ENCODE data around the gene KTI12.
"Not testable (repeated sequence)": the region's sequence is repeated elsewhere in the genome, so short reads cannot be mapped to it uniquely, and the experiment has no call there.

Gene KTI12

DNA sequence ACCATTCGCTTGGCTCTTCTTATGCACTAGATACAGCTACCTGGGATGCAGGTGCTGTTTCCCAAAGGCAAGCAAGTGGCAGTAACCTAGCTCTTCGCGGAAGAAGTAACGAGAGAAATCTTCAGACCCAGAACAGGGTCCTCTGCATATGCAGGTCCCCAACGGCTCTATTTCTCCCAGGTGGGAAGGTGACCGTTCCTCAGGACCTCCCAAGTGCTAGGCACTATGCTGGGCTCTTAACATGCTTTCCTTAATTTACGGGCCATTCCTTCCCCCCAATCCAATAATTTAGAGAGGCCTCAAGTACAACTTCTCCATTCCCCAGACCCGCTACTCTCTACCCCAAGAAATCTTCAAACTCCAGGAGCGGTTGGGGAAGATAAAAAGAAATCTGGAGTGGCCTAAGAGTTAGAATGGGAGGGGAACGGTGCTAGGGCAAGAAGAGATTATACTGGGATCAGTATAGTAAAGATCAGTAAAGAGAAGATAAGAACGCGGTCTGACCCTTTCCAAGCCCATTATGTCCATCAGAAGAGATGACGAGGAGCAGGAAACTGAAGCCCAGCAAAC lies 21.0 kb upstream of the KTI12 start:
- Histone ChIP-seq H3K36me3 (ENCODE audit: control insufficient read depth in 2 of 2, insufficient read depth in 1 of 2, low read length in 2 of 2) (peaks cover 0 to 22% of the 10 kb centered on the region in 2 experiments; a peak in 2 of 3 replicates), H3K27ac (ENCODE audit: extremely low read depth, low read depth, low read length) (peak overlapping the region; percentile 84), H3K4me1 (ENCODE audit: control insufficient read depth, insufficient read depth, low read length) (peaks cover 11% of the 10 kb centered on the region; the same call in 1 of the 2 replicates), H3K4me3 (ENCODE audit: low read depth, low read length) (peak overlapping the region; percentile 91), H3K9me3 (ENCODE audit: control insufficient read depth, insufficient read depth, low read depth, low read length) (no peaks in the 10 kb centered on the region)
- CTCF ChIA-PET: interaction anchor here (0.6 kb wide), 2 partner anchors 10 to 44 kb away, joined by 3 read pairs; no protein-coding TSS in a partner anchor
- no peak for TF ChIP-seq ZNF416 (tag by site-specific recombination; IDR thresholded peaks at IDR 0.05)
- TF ChIP-seq SCRT2 (tag by site-specific recombination; IDR thresholded peaks at IDR 0.05): peak; percentile 96
- TF ChIP-seq ZFP37 (tag by site-specific recombination; IDR thresholded peaks at IDR 0.05): 0 out of 2 replicates have a peak, but pooled peaks have one; percentile 6
- POLR2A ChIA-PET: interaction anchor here (0.6 to 3.1 kb wide), 13 partner anchors 11 to 498 kb away, joined by 3 to 30 read pairs (median 4); partner anchors contain the start of genes CC2D1B, KTI12, ORC1 and PRPF38A

DNA sequence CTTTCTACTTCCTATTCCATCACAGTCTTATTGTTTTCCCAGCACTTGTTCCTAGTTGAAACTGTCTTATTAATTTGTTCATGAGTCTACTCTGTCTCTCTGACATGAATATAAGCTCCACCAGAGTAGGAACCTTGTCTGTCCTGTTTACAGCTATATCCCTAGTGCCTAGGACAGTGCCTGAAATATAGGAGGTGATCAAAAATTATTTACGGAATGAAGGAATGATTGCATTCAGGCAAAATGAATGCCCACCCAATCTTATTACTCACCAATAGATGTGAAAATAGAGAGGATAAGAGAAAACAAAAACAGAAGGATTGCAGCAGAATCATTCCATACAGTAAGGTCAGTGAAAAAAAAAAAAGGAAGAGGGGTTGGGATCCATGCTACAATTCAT lies 20.3 kb upstream of the KTI12 start:
- Histone ChIP-seq H3K4me3 (ENCODE audit: low read depth, low read length) (peak overlapping the region; percentile 91), H3K4me1 (ENCODE audit: control insufficient read depth, insufficient read depth, low read length) (peaks cover 9% of the 10 kb centered on the region; the same call in 1 of the 2 replicates), H3K36me3 (ENCODE audit: control insufficient read depth in 2 of 2, insufficient read depth in 1 of 2, low read length in 2 of 2) (peaks cover 0 to 17% of the 10 kb centered on the region in 2 experiments; a peak in 2 of 3 replicates), H3K9me3 (ENCODE audit: control insufficient read depth, insufficient read depth, low read depth, low read length) (no peaks in the 10 kb centered on the region), H3K27ac (ENCODE audit: extremely low read depth, low read depth, low read length) (no peak overlapping the region)
- peak; percentile 51 for TF ChIP-seq ZNF335 (tag by site-specific recombination; conservative IDR thresholded peaks at IDR 0.05)
- TF ChIP-seq ZBTB10 (tag by site-specific recombination; IDR thresholded peaks at IDR 0.05): no peak
- POLR2A ChIA-PET: interaction anchor here (0.6 to 3.1 kb wide), 5 partner anchors 15 to 1225 kb away, joined by 3 to 30 read pairs (median 4); partner anchors contain the start of genes CC2D1B and KTI12
- CTCF ChIA-PET: interaction anchor here (0.6 kb wide), 1 partner anchor 10 kb away, joined by 3 read pairs; no protein-coding TSS in a partner anchor

- H3K36me3 ChIP-seq (ENCODE audit: control insufficient read depth in 2 of 2, insufficient read depth in 1 of 2, low read length in 2 of 2): peaks cover 0 to 17% of the 10 kb centered on the region in 2 experiments; a peak in 2 of 3 replicates
- H3K4me1 ChIP-seq (ENCODE audit: control insufficient read depth, insufficient read depth, low read length); H3K9me3 ChIP-seq (ENCODE audit: control insufficient read depth, insufficient read depth, low read depth, low read length); CTCF ChIA-PET; H3K27ac ChIP-seq (ENCODE audit: extremely low read depth, low read depth, low read length); H3K4me3 ChIP-seq (ENCODE audit: low read depth, low read length): not testable (repeated sequence)
- POLR2A ChIA-PET: interaction anchor here (0.9 kb wide), 1 partner anchor 793 kb away, joined by 3 read pairs; the partner anchor contains the start of gene ZYG11A
These were observed 15.7 kb upstream of the KTI12 start for GRCh38 chr1:52049337-52049736.

GRCh38 chr1:52045666-52046195 lies 12.1 kb upstream of the KTI12 start:
- CTCF ChIA-PET; H3K4me1 ChIP-seq (ENCODE audit: control insufficient read depth, insufficient read depth, low read length); H3K27ac ChIP-seq (ENCODE audit: extremely low read depth, low read depth, low read length); H3K36me3 ChIP-seq (ENCODE audit: control insufficient read depth in 2 of 2, insufficient read depth in 1 of 2, low read length in 2 of 2); H3K9me3 ChIP-seq (ENCODE audit: control insufficient read depth, insufficient read depth, low read depth, low read length); H3K4me3 ChIP-seq (ENCODE audit: low read depth, low read length); POLR2A ChIA-PET: not testable (repeated sequence)
- TF ChIP-seq ZNF121 (tag by site-specific recombination; IDR thresholded peaks at IDR 0.05): peak; percentile 77; the same call in 1 of the 2 replicates

- CTCF ChIA-PET: no interaction called here
- Histone ChIP-seq H3K4me1 (ENCODE audit: control insufficient read depth, insufficient read depth, low read length) (no peaks in the 10 kb centered on the region), H3K9me3 (ENCODE audit: control insufficient read depth, insufficient read depth, low read depth, low read length) (no peaks in the 10 kb centered on the region), H3K36me3 (ENCODE audit: control insufficient read depth in 2 of 2, insufficient read depth in 1 of 2, low read length in 2 of 2) (peaks cover 6 to 13% of the 10 kb centered on the region in 2 experiments; a peak in 2 of 3 replicates), H3K4me3 (ENCODE audit: low read depth, low read length) (no peak overlapping the region), H3K27ac (ENCODE audit: extremely low read depth, low read depth, low read length) (no peak overlapping the region)
- POLR2A ChIA-PET: no interaction called here
- TF ChIP-seq ZNF146 (tag by site-specific recombination; IDR thresholded peaks at IDR 0.05) (no peak), ZNF214 (tag by site-specific recombination; IDR thresholded peaks at IDR 0.05; ENCODE audit: borderline replicate concordance) (no peak), ZNF16 (tag by site-specific recombination; IDR thresholded peaks at IDR 0.05; ENCODE audit: low read depth) (no peak), ZNF626 (tag by site-specific recombination; IDR thresholded peaks at IDR 0.05) (no peak), ZNF843 (tag by site-specific recombination; IDR thresholded peaks at IDR 0.05) (no peak), SP3 (tag by site-specific recombination; IDR thresholded peaks at IDR 0.05) (no peak), ZNF521 (tag by site-specific recombination; IDR thresholded peaks at IDR 0.05) (no peak), GFI1B (tag by site-specific recombination; IDR thresholded peaks at IDR 0.05) (no peak), ZNF548 (tag by site-specific recombination; IDR thresholded peaks at IDR 0.05) (peak; percentile 71; the same call in 1 of the 2 replicates), MEIS1 (CRISPR knock-in tag; IDR thresholded peaks at IDR 0.05; ENCODE audit: borderline replicate concordance) (no peak)
- TF ChIP-seq, protein P1, sequence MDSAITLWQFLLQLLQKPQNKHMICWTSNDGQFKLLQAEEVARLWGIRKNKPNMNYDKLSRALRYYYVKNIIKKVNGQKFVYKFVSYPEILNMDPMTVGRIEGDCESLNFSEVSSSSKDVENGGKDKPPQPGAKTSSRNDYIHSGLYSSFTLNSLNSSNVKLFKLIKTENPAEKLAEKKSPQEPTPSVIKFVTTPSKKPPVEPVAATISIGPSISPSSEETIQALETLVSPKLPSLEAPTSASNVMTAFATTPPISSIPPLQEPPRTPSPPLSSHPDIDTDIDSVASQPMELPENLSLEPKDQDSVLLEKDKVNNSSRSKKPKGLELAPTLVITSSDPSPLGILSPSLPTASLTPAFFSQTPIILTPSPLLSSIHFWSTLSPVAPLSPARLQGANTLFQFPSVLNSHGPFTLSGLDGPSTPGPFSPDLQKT (IDR thresholded peaks at IDR 0.05; ENCODE audit: borderline replicate concordance, low read depth, low read length): no peak
- TF ChIP-seq, protein P2, sequence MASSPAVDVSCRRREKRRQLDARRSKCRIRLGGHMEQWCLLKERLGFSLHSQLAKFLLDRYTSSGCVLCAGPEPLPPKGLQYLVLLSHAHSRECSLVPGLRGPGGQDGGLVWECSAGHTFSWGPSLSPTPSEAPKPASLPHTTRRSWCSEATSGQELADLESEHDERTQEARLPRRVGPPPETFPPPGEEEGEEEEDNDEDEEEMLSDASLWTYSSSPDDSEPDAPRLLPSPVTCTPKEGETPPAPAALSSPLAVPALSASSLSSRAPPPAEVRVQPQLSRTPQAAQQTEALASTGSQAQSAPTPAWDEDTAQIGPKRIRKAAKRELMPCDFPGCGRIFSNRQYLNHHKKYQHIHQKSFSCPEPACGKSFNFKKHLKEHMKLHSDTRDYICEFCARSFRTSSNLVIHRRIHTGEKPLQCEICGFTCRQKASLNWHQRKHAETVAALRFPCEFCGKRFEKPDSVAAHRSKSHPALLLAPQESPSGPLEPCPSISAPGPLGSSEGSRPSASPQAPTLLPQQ (tag by site-specific recombination; IDR thresholded peaks at IDR 0.05): peak; percentile 82
These were observed 11.6 kb upstream of the KTI12 start for GRCh38 chr1:52045236-52045635.
